Natural killer cell (primary cell): ENCODE results near the gene MOXD1. TPM values are rescaled to one million over a fixed set of nuclear protein-coding genes. Genes with fewer than 3 reads are reported as not detected.

Experiments
- ATAC-seq, 3 donors: fragments of 150-1000 bp in 2 of 3; fragments of 200-7000 bp in 1 of 3; cut with Tn5 transposase; 1 replicate in 1 of 3; 2 replicates in 2 of 3; pipeline ENCODE4 v1.10.0; 2021; ENCODE audit warnings: mild to moderate bottlenecking in 2 of 3, moderate library complexity in 2 of 3
- DNase-seq, 2 donors: peaks; one replicate each; pipeline versions ENCODE4 v3.0.0 to v3.0.0-alpha.2; 2013 to 2021; ENCODE audit warnings: mixed read lengths in 1 of 2
- H3K27ac ChIP-seq: one replicate; pipeline ENCODE4 v1.5.1; 2013; ENCODE audit warnings: mild to moderate bottlenecking, low read length
- H3K27me3 ChIP-seq: one replicate; pipeline ENCODE4 v1.6.1; 2013; ENCODE audit warnings: low read length; ENCODE audit not compliant: control insufficient read depth, insufficient read depth
- H3K36me3 ChIP-seq: one replicate; pipeline ENCODE4 v1.6.1; 2013; ENCODE audit warnings: low read length; ENCODE audit not compliant: control insufficient read depth, insufficient read depth
- H3K4me1 ChIP-seq: one replicate; pipeline ENCODE4 v1.6.1; 2013; ENCODE audit warnings: low read length; ENCODE audit not compliant: control insufficient read depth, insufficient read depth
- H3K4me3 ChIP-seq: one replicate; pipeline ENCODE4 v1.5.1; 2013; ENCODE audit warnings: low read length
- H3K9me3 ChIP-seq: one replicate; pipeline ENCODE4 v1.6.1; 2013; ENCODE audit warnings: low read length; ENCODE audit not compliant: control insufficient read depth, insufficient read depth
- H3K27ac Mint-ChIP-seq, 2 donors: one replicate each; pipeline ENCODE4 v1.8.0; 2022; ENCODE audit warnings: mild to moderate bottlenecking in 2 of 2, mixed read lengths in 2 of 2, moderate library complexity in 1 of 2
- H3K27me3 Mint-ChIP-seq, 2 donors: one replicate each; pipeline ENCODE4 v1.8.0; 2022; ENCODE audit warnings: low read depth in 2 of 2, mixed read lengths in 2 of 2
- H3K36me3 Mint-ChIP-seq: one replicate; pipeline ENCODE4 v1.8.0; 2022; ENCODE audit warnings: mixed read lengths
- H3K4me1 Mint-ChIP-seq, 2 donors: one replicate each; pipeline ENCODE4 v1.8.0; 2022; ENCODE audit warnings: mixed read lengths in 2 of 2
- H3K4me3 Mint-ChIP-seq: one replicate; pipeline ENCODE4 v1.8.0; 2022; ENCODE audit warnings: mild to moderate bottlenecking, moderate library complexity, mixed read lengths
- H3K9me3 Mint-ChIP-seq, 2 donors: one replicate each; pipeline ENCODE4 v1.8.0; 2022; ENCODE audit warnings: mixed read lengths in 2 of 2
- CTCF ChIP-seq: fragments of 200-600 bp; IDR thresholded peaks from one replicate; pipeline ENCODE4 v1.8.0; 2022; ENCODE audit warnings: antibody characterized with exemption
- WGBS: methylation state at CpG from one replicate; pipeline ENCODE4 v1.1.7; 2013; ENCODE audit warnings: missing lambda C conversion rate; ENCODE audit not compliant: insufficient coverage; 5-methylcytosine and 5-hydroxymethylcytosine counted together
- intact Hi-C: fragments of 100-400 bp; cut with micrococcal nuclease; formaldehyde crosslinking; loops from one replicate; pipeline ENCODE4 v1.14.2; 2022
- total RNA-seq, 4 donors: library from RNA; stranded (reverse); fragments of 120-200 nt in 1 of 4; gene quantifications; one replicate each; pipeline versions ENCODE4 v1.2.3 to v1.2.4, GENCODE V29; 2013 to 2022

MOXD1 gene
- total RNA-seq, 3 donors from 2014 or later (not counting 1 experiment from before 2014, with no cell fraction given): not detected

GRCh38 chr6:132413499-132413802, 12.2 kb upstream of the MOXD1 start:
- Mint-ChIP-seq H3K27me3 (peaks cover 12 to 61% of the 10 kb centered on the region in 2 donors), H3K4me1 (no peaks in the 10 kb centered on the region), H3K27ac (no peak overlapping the region), H3K36me3 (no peaks in the 10 kb centered on the region), H3K4me3 (no peak overlapping the region), H3K9me3 (no peaks in the 10 kb centered on the region)
- DNase-seq: no peak
- Histone ChIP-seq H3K4me3 (no peak overlapping the region), H3K27me3 (peaks cover 3% of the 10 kb centered on the region), H3K4me1 (no peaks in the 10 kb centered on the region), H3K9me3 (peaks cover 4% of the 10 kb centered on the region), H3K36me3 (no peaks in the 10 kb centered on the region), H3K27ac (no peak overlapping the region)
- intact Hi-C loops: no loop called here
- WGBS: no CpG with 5 or more reads among the region's 1 CpG
- ATAC-seq: no peak
- no peak for TF ChIP-seq CTCF

GRCh38 chr6:132412656-132413498, 11.6 kb upstream of the MOXD1 start:
- Mint-ChIP-seq H3K27ac (no peak overlapping the region), H3K9me3 (no peaks in the 10 kb centered on the region), H3K4me1 (no peaks in the 10 kb centered on the region), H3K4me3 (no peak overlapping the region), H3K27me3 (peaks cover 12 to 62% of the 10 kb centered on the region in 2 donors), H3K36me3 (no peaks in the 10 kb centered on the region)
- Histone ChIP-seq H3K4me1 (no peaks in the 10 kb centered on the region), H3K9me3 (peaks cover 4% of the 10 kb centered on the region), H3K4me3 (no peak overlapping the region), H3K27me3 (peaks cover 3% of the 10 kb centered on the region), H3K36me3 (no peaks in the 10 kb centered on the region), H3K27ac (no peak overlapping the region)
- ATAC-seq (no peak), DNase-seq (no peak)
- no peak for TF ChIP-seq CTCF
- WGBS: 89% methylated on average over 5 of the region's 5 CpGs
- intact Hi-C loops: no loop called here

GRCh38 chr6:132411296-132411695, 10.0 kb upstream of the MOXD1 start:
- Histone ChIP-seq H3K27me3 (peaks cover 3% of the 10 kb centered on the region), H3K36me3 (no peaks in the 10 kb centered on the region), H3K27ac (no peak overlapping the region), H3K4me3 (no peak overlapping the region), H3K4me1 (no peaks in the 10 kb centered on the region), H3K9me3 (peaks cover 4% of the 10 kb centered on the region)
- Mint-ChIP-seq H3K4me3 (no peak overlapping the region), H3K9me3 (no peaks in the 10 kb centered on the region), H3K27ac (no peak overlapping the region), H3K36me3 (no peaks in the 10 kb centered on the region), H3K27me3 (peaks cover 14 to 57% of the 10 kb centered on the region in 2 donors), H3K4me1 (no peaks in the 10 kb centered on the region)
- ATAC-seq: no peak
- WGBS: 85% methylated on average over 4 of the region's 4 CpGs
- TF ChIP-seq CTCF: no peak
- intact Hi-C loops: no loop called here
- no peak for DNase-seq

GRCh38 chr6:132410830-132411229, 9.6 kb upstream of the MOXD1 start:
- H3K9me3 ChIP-seq: no peaks in the 10 kb centered on the region
- no peak for TF ChIP-seq CTCF
- WGBS: 64% methylated on average over 3 of the region's 3 CpGs
- Mint-ChIP-seq H3K9me3 (no peaks in the 10 kb centered on the region), H3K4me1 (no peaks in the 10 kb centered on the region), H3K36me3 (no peaks in the 10 kb centered on the region), H3K4me3 (no peak overlapping the region), H3K27ac (no peak overlapping the region), H3K27me3 (peaks cover 12 to 57% of the 10 kb centered on the region in 2 donors)
- no peak for ATAC-seq
- H3K36me3 ChIP-seq: no peaks in the 10 kb centered on the region
- H3K27me3 ChIP-seq: peaks cover 3% of the 10 kb centered on the region
- H3K27ac ChIP-seq: no peak overlapping the region
- no peak overlapping the region for H3K4me3 ChIP-seq
- intact Hi-C loops: no loop called here
- no peak for DNase-seq
- H3K4me1 ChIP-seq: no peaks in the 10 kb centered on the region
